HEK293 (cell line): Measurements from ENCODE around the gene ASIC1.
A peak's percentile ranks its signal among the peaks of the same experiment; 100 is the strongest.

Experiments used
- CTCF ChIA-PET: fragments of 350-600 bp; formaldehyde crosslinking; extraction: SDS; loops from one replicate; lab custom pipeline; 2021; ENCODE audit warnings: antibody characterized with exemption; lab: Yijun Ruan, JAX
- POLR2A ChIA-PET: fragments of 300-600 bp; formaldehyde crosslinking; extraction: SDS; loops from one replicate; lab custom pipeline; 2020; ENCODE audit warnings: antibody characterized with exemption, inconsistent platforms; lab: Yijun Ruan, JAX
- H3K27ac ChIP-seq: fragments of 200-500 bp; sonication (Bioruptor generic); 2 replicates; pipeline ENCODE4 v1.5.1; 2014; ENCODE audit warnings: low read depth, low read length, control low read depth, inconsistent platforms; ENCODE audit errors: extremely low read depth
- H3K36me3 ChIP-seq, 2 experiments: fragments of 200-500 bp in 1 of 2; sonication (Bioruptor generic) in 1 of 2; 1 replicate in 1 of 2; 2 replicates in 1 of 2; pipeline ENCODE4 v1.5.1; 2014 to 2017; ENCODE audit warnings: inconsistent platforms in 2 of 2, low read length in 2 of 2; ENCODE audit not compliant: control insufficient read depth in 2 of 2, insufficient read depth in 1 of 2
- H3K4me1 ChIP-seq: fragments of 200-500 bp; sonication (Bioruptor generic); 2 replicates; pipeline ENCODE4 v1.5.1; 2014; ENCODE audit warnings: mild to moderate bottlenecking, low read length, inconsistent platforms; ENCODE audit not compliant: control insufficient read depth, insufficient read depth
- H3K4me3 ChIP-seq: 2 replicates; pipeline ENCODE4 v1.5.1; 2011; ENCODE audit warnings: low read depth, mild to moderate bottlenecking, control low read depth, low read length, moderate library complexity
- H3K9me3 ChIP-seq: fragments of 200-500 bp; sonication (Bioruptor generic); 2 replicates; pipeline ENCODE4 v1.5.1; 2014; ENCODE audit warnings: low read depth, low read length, inconsistent platforms; ENCODE audit not compliant: control insufficient read depth, insufficient read depth
- EGR2 ChIP-seq: fragments of 450-650 bp; formaldehyde crosslinking; IDR thresholded peaks from 2 replicates; pipeline ENCODE4 v1.5.1; 2016; ENCODE audit warnings: low read depth, missing biosample characterization, missing genetic modification characterization
- SP7 ChIP-seq: fragments of 450-650 bp; formaldehyde crosslinking; IDR thresholded peaks from 2 replicates; pipeline ENCODE4 v1.5.1; 2016; ENCODE audit warnings: missing biosample characterization, missing genetic modification characterization
- ZBTB17 ChIP-seq: fragments of 450-650 bp; formaldehyde crosslinking; IDR thresholded peaks from 2 replicates; pipeline ENCODE4 v1.5.1; 2016; ENCODE audit warnings: missing biosample characterization, missing genetic modification characterization
- ZFHX2 ChIP-seq: fragments of 450-650 bp; formaldehyde crosslinking; conservative IDR thresholded peaks from 2 replicates; pipeline ENCODE4 v1.5.1; 2016; ENCODE audit warnings: missing biosample characterization, missing genetic modification characterization
- ZFP41 ChIP-seq: fragments of 450-650 bp; formaldehyde crosslinking; IDR thresholded peaks from 2 replicates; pipeline ENCODE4 v1.5.1; 2016; ENCODE audit warnings: missing biosample characterization, missing genetic modification characterization, borderline replicate concordance
- ZNF121 ChIP-seq: fragments of 450-650 bp; formaldehyde crosslinking; IDR thresholded peaks from 2 replicates; pipeline ENCODE4 v1.5.1; 2016; ENCODE audit warnings: missing biosample characterization, missing genetic modification characterization
- ZNF169 ChIP-seq: fragments of 450-650 bp; formaldehyde crosslinking; IDR thresholded peaks from 2 replicates; pipeline ENCODE4 v1.5.1; 2016; ENCODE audit warnings: missing biosample characterization, missing genetic modification characterization
- ZNF248 ChIP-seq: fragments of 450-650 bp; formaldehyde crosslinking; IDR thresholded peaks from 2 replicates; pipeline ENCODE4 v1.5.1; 2017; ENCODE audit warnings: missing biosample characterization, missing genetic modification characterization
- ZNF274 ChIP-seq, 2 experiments: fragments of 200-500 bp in 1 of 2; fragments of 450-650 bp in 1 of 2; sonication (Bioruptor generic) in 1 of 2; formaldehyde crosslinking in 1 of 2; IDR thresholded peaks; 2 replicates each; pipeline versions ENCODE4 v1.5.1 to v1.6.1; 2014 to 2016; ENCODE audit warnings: borderline replicate concordance in 1 of 2, inconsistent platforms in 1 of 2, low read length in 1 of 2, missing biosample characterization in 1 of 2, missing genetic modification characterization in 1 of 2
- ZNF529 ChIP-seq: fragments of 450-650 bp; formaldehyde crosslinking; IDR thresholded peaks from 2 replicates; pipeline ENCODE4 v1.5.1; 2017; ENCODE audit warnings: missing genetic modification characterization, missing biosample characterization; ENCODE audit not compliant: insufficient replicate concordance
- ZNF600 ChIP-seq: fragments of 450-650 bp; formaldehyde crosslinking; IDR thresholded peaks from 2 replicates; pipeline ENCODE4 v1.5.1; 2016; ENCODE audit warnings: missing biosample characterization, missing genetic modification characterization
- ZNF791 ChIP-seq: fragments of 450-650 bp; formaldehyde crosslinking; IDR thresholded peaks from 2 replicates; pipeline ENCODE4 v1.5.1; 2016; ENCODE audit warnings: missing biosample characterization, missing genetic modification characterization
- TF ChIP-seq, protein P1 (sequence below): fragments of 450-650 bp; formaldehyde crosslinking; IDR thresholded peaks from 2 replicates; pipeline ENCODE4 v1.5.1; 2016; ENCODE audit warnings: missing biosample characterization, missing genetic modification characterization
- TF ChIP-seq, protein P2 (sequence below): fragments of 450-650 bp; formaldehyde crosslinking; IDR thresholded peaks from 2 replicates; pipeline ENCODE4 v1.5.1; 2016; ENCODE audit warnings: missing biosample characterization, missing genetic modification characterization
- TF ChIP-seq, protein P3 (sequence below): fragments of 450-650 bp; formaldehyde crosslinking; IDR thresholded peaks from 2 replicates; pipeline ENCODE4 v1.5.1; 2016; ENCODE audit warnings: missing biosample characterization, missing genetic modification characterization
- TF ChIP-seq, protein P4 (sequence below): fragments of 450-650 bp; formaldehyde crosslinking; IDR thresholded peaks from 2 replicates; pipeline ENCODE4 v1.5.1; 2016; ENCODE audit warnings: missing biosample characterization, missing genetic modification characterization

ASIC1 gene

DNA sequence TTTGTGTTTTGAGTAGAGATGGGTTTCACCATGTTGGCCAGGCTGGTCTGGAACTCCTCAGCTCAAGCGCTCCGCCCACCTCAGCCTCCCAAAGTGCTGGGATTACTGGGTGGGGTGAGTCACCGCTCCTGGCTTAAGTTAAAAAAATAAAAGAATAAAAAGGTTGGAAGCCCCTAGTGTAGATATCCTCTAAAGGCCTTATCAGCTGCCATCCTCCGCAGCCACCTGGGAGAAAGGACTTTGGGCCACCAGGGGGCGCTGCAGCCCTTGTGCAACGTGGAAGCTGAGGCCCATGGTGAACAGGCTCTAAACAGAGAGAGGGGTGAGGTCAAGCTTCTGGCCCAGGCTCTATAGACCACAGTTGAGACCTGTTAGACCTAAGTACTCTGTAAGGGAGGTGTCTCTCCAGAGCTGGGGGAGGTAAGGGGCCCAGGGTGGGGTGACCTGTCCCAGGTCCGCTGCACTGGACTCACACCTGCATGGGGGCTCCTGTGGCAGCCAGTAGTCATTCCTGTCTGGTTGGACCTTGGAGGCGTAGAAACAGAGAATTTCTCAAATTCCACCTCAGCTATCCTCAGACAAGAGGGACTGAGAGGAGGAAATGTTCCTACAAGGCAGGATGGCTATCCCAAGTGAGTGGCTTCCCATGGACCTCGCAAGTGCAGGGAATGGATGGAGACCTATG, 18.1 kb upstream of the ASIC1 start (continued):
- TF ChIP-seq, protein P1, sequence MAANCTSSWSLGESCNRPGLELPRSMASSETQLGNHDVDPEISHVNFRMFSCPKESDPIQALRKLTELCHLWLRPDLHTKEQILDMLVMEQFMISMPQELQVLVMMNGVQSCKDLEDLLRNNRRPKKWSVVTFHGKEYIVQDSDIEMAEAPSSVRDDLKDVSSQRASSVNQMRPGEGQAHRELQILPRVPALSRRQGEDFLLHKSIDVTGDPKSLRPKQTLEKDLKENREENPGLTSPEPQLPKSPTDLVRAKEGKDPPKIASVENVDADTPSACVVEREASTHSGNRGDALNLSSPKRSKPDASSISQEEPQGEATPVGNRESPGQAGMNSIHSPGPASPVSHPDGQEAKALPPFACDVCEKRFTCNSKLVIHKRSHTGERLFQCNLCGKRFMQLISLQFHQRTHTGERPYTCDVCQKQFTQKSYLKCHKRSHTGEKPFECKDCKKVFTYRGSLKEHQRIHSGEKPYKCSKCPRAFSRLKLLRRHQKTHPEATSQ: no peak
- TF ChIP-seq ZNF791 (tag by site-specific recombination): no peak
- TF ChIP-seq, protein P2, sequence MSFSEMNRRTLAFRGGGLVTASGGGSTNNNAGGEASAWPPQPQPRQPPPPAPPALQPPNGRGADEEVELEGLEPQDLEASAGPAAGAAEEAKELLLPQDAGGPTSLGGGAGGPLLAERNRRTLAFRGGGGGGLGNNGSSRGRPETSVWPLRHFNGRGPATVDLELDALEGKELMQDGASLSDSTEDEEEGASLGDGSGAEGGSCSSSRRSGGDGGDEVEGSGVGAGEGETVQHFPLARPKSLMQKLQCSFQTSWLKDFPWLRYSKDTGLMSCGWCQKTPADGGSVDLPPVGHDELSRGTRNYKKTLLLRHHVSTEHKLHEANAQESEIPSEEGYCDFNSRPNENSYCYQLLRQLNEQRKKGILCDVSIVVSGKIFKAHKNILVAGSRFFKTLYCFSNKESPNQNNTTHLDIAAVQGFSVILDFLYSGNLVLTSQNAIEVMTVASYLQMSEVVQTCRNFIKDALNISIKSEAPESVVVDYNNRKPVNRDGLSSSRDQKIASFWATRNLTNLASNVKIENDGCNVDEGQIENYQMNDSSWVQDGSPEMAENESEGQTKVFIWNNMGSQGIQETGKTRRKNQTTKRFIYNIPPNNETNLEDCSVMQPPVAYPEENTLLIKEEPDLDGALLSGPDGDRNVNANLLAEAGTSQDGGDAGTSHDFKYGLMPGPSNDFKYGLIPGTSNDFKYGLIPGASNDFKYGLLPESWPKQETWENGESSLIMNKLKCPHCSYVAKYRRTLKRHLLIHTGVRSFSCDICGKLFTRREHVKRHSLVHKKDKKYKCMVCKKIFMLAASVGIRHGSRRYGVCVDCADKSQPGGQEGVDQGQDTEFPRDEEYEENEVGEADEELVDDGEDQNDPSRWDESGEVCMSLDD (tag by site-specific recombination): no peak
- TF ChIP-seq ZFP41 (tag by site-specific recombination): no peak
- TF ChIP-seq ZNF529: no peak
- no peak for TF ChIP-seq ZNF274 (IDR thresholded peaks at IDR 0.05; ENCODE audit: low read length)
- no peak for TF ChIP-seq ZNF274 (tag by site-specific recombination; IDR thresholded peaks at IDR 0.05; ENCODE audit: borderline replicate concordance)
- peak; percentile 33 for TF ChIP-seq SP7 (tag by site-specific recombination)
- TF ChIP-seq ZNF248: no peak
- TF ChIP-seq ZBTB17: peak; percentile 52
- TF ChIP-seq, protein P3, sequence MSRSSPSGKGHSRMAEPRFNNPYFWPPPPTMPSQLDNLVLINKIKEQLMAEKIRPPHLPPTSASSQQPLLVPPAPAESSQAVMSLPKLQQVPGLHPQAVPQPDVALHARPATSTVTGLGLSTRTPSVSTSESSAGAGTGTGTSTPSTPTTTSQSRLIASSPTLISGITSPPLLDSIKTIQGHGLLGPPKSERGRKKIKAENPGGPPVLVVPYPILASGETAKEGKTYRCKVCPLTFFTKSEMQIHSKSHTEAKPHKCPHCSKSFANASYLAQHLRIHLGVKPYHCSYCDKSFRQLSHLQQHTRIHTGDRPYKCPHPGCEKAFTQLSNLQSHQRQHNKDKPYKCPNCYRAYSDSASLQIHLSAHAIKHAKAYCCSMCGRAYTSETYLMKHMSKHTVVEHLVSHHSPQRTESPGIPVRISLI (tag by site-specific recombination): no peak
- TF ChIP-seq ZNF121: no peak
- TF ChIP-seq ZNF600: peak; percentile 77; the same call in 1 of the 2 replicates

DNA sequence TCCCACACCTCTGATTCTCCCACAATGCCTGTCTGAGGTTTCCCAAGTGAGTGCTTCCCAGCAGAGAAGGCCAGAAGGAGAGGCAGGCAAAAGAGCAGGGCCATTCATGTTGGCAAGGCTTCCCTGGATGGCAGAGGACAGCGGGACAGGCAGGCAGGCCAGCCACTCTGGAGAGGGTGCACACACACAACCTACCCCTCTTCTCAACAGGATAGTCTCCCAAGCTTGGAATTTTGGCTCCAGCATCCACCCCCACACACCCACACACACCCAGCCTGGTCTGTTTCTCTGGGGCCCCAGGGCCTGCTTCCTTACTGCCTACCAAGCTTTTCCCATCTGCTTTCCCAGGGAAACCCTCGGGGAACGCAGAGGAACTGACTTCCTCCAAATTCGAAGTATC, 16.7 kb upstream of the ASIC1 start:
- no peaks in the 10 kb centered on the region for H3K36me3 ChIP-seq
- no peaks in the 10 kb centered on the region for H3K4me1 ChIP-seq
- no peak overlapping the region for H3K4me3 ChIP-seq
- H3K9me3 ChIP-seq: no peaks in the 10 kb centered on the region
- CTCF ChIA-PET: interaction anchor here (0.7 to 6.3 kb wide), 5 partner anchors 14 to 200 kb away, joined by 3 to 145 read pairs (median 55); partner anchors contain the start of gene RACGAP1
- POLR2A ChIA-PET: no interaction called here
- peak; percentile 92 for TF ChIP-seq EGR2
- no peak for TF ChIP-seq ZNF169 (tag by site-specific recombination)
- TF ChIP-seq, protein P4, sequence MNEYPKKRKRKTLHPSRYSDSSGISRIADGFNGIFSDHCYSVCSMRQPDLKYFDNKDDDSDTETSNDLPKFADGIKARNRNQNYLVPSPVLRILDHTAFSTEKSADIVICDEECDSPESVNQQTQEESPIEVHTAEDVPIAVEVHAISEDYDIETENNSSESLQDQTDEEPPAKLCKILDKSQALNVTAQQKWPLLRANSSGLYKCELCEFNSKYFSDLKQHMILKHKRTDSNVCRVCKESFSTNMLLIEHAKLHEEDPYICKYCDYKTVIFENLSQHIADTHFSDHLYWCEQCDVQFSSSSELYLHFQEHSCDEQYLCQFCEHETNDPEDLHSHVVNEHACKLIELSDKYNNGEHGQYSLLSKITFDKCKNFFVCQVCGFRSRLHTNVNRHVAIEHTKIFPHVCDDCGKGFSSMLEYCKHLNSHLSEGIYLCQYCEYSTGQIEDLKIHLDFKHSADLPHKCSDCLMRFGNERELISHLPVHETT (tag by site-specific recombination): no peak
- peak; percentile 94 for TF ChIP-seq ZFHX2 (tag by site-specific recombination)
- no peak overlapping the region for H3K27ac ChIP-seq
